ENCODE results near the gene MLLT10. TPM values are rescaled to one million over a fixed set of nuclear protein-coding genes. Genes with fewer than 3 reads are reported as not detected.

Gene MLLT10
- total and polyA plus RNA-seq, 2 experiments from 2014 or later: 16.8 to 34.9 TPM

DNA sequence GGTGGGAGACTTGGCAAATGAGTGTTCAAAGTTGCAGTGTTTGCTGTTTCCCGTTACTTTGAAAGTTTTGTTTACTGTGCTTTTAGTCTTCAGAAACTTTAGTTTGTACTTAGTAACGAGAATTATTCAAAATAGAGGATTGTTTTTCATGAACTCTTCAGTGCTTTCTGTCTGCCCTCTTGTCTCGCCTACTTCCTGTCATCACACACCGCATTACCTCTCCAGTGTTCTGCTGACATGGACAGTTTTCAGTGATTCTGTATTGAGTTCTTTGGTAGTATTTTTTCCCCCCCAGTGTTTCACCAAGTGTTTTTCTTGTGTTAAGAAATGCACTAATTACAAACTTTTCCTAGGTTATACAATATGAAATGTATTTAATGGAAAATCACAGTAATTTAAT, 207.0 kb downstream of the MLLT10 start:
- Histone ChIP-seq H3K4me3 (no peak overlapping the region), H3K36me3 (replicated peaks; ENCODE audit: insufficient read depth, low read depth) (no peaks in the 10 kb centered on the region), H3K9me2 (replicated peaks; ENCODE audit: insufficient read depth) (no peaks in the 10 kb centered on the region), H2AFZ (no peak overlapping the region), H3K4me1 (ENCODE audit: insufficient read depth) (no peaks in the 10 kb centered on the region), H4K20me1 (ENCODE audit: insufficient read depth, poor library complexity, severe bottlenecking) (no peaks in the 10 kb centered on the region), H3K27ac (no peak overlapping the region), H3K9me3 (ENCODE audit: low read depth) (no peaks in the 10 kb centered on the region), H3K27me3 (no peaks in the 10 kb centered on the region), H3K79me2 (no peaks in the 10 kb centered on the region), H3K4me2 (no peak overlapping the region)
- TF ChIP-seq, protein P1, sequence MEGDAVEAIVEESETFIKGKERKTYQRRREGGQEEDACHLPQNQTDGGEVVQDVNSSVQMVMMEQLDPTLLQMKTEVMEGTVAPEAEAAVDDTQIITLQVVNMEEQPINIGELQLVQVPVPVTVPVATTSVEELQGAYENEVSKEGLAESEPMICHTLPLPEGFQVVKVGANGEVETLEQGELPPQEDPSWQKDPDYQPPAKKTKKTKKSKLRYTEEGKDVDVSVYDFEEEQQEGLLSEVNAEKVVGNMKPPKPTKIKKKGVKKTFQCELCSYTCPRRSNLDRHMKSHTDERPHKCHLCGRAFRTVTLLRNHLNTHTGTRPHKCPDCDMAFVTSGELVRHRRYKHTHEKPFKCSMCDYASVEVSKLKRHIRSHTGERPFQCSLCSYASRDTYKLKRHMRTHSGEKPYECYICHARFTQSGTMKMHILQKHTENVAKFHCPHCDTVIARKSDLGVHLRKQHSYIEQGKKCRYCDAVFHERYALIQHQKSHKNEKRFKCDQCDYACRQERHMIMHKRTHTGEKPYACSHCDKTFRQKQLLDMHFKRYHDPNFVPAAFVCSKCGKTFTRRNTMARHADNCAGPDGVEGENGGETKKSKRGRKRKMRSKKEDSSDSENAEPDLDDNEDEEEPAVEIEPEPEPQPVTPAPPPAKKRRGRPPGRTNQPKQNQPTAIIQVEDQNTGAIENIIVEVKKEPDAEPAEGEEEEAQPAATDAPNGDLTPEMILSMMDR (IDR thresholded peaks at IDR 0.05; ENCODE audit: poor library complexity): no peak
- TF ChIP-seq EZH2 (IDR thresholded peaks at IDR 0.05; ENCODE audit: borderline replicate concordance): no peak
- no peak for TF ChIP-seq EZH2phosphoT487 (IDR thresholded peaks at IDR 0.05; ENCODE audit: low read depth, severe bottlenecking, unreplicated experiment)
- no peak for DNase-seq (ENCODE audit: low spot score)
- 82% methylated on average over 4 of the region's 4 CpGs for WGBS (ENCODE audit: low lambda C conversion rate, missing lambda C conversion rate)

DNA sequence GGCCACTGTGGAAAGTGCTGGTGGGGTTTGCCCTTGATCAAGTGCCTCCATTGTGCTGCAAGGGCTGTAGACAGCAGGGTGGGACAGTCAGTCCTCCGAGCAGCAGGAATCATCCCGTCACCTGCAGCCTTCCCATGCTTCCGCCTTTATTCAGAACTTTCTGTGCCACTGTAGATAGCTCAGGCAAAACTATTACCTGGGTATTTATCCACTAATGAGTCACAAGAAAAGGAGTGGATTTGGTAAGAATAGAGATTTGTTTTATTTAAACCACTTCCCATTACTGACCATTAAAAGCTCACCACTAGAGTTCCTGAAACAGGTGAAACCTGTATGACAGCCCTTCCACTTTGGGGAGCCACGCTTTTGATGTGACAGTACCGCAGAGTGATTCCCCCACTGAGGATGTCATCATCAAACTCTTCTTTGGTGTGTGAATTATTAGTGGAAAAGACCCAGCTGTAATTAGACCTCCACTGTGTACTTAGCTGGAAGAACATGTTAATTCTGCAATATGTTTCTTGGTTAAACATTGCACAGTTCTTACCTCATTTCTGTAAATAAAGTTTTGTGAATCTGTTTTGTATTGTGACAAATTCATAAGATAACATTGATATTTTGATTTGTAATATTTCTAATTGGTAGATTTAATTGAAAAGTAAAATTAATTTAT, 208.8 kb downstream of the MLLT10 start:
- no peaks in the 10 kb centered on the region for H3K36me3 ChIP-seq (replicated peaks; ENCODE audit: insufficient read depth, low read depth)
- 92% methylated on average over 5 of the region's 5 CpGs for WGBS (ENCODE audit: low lambda C conversion rate, missing lambda C conversion rate)
- no peak for DNase-seq (ENCODE audit: low spot score)
- no peaks in the 10 kb centered on the region for H3K9me2 ChIP-seq (replicated peaks; ENCODE audit: insufficient read depth)
- TF ChIP-seq, protein P1 (IDR thresholded peaks at IDR 0.05; ENCODE audit: poor library complexity): no peak
- TF ChIP-seq EZH2 (IDR thresholded peaks at IDR 0.05; ENCODE audit: borderline replicate concordance) (no peak), EZH2phosphoT487 (IDR thresholded peaks at IDR 0.05; ENCODE audit: low read depth, severe bottlenecking, unreplicated experiment) (no peak)
- H3K27ac ChIP-seq: no peak overlapping the region
- H3K4me3 ChIP-seq: no peak overlapping the region
- H2AFZ ChIP-seq: no peak overlapping the region
- no peaks in the 10 kb centered on the region for H3K4me1 ChIP-seq (ENCODE audit: insufficient read depth)
- H3K27me3 ChIP-seq: no peaks in the 10 kb centered on the region
- no peaks in the 10 kb centered on the region for H4K20me1 ChIP-seq (ENCODE audit: insufficient read depth, poor library complexity, severe bottlenecking)
- no peaks in the 10 kb centered on the region for H3K79me2 ChIP-seq
- no peaks in the 10 kb centered on the region for H3K9me3 ChIP-seq (ENCODE audit: low read depth)
- no peak overlapping the region for H3K4me2 ChIP-seq

DNA sequence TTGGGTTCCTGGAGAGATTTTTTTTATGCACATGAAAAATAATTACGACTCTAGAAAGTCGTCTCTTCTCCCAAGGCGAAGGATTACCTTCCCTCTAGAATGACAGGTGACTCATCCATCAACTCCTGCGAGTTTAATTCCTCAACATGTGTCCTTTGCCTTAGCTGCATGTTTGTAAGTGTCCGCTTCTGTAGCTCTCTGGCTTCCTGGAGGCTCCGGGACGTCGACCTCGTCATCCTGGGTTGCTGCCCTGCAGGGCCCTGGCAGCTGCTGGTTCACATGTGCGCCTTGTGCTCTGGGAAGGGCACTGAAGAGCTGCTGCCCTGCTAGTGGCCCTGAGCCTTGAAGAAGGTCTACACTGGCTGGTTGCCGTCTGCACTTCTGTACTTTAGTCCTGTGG, 210.2 kb downstream of the MLLT10 start:
- Histone ChIP-seq H3K9me2 (replicated peaks; ENCODE audit: insufficient read depth) (no peaks in the 10 kb centered on the region), H4K20me1 (ENCODE audit: insufficient read depth, poor library complexity, severe bottlenecking) (no peaks in the 10 kb centered on the region), H3K4me2 (no peak overlapping the region), H3K79me2 (no peaks in the 10 kb centered on the region), H3K4me1 (ENCODE audit: insufficient read depth) (no peaks in the 10 kb centered on the region), H3K27ac (no peak overlapping the region), H3K27me3 (no peaks in the 10 kb centered on the region), H2AFZ (no peak overlapping the region), H3K9me3 (ENCODE audit: low read depth) (no peaks in the 10 kb centered on the region), H3K4me3 (no peak overlapping the region), H3K36me3 (replicated peaks; ENCODE audit: insufficient read depth, low read depth) (no peaks in the 10 kb centered on the region)
- DNase-seq (ENCODE audit: low spot score): no peak
- 82% methylated on average over 11 of the region's 11 CpGs for WGBS (ENCODE audit: low lambda C conversion rate, missing lambda C conversion rate)
- no peak for TF ChIP-seq EZH2phosphoT487 (IDR thresholded peaks at IDR 0.05; ENCODE audit: low read depth, severe bottlenecking, unreplicated experiment)

DNA sequence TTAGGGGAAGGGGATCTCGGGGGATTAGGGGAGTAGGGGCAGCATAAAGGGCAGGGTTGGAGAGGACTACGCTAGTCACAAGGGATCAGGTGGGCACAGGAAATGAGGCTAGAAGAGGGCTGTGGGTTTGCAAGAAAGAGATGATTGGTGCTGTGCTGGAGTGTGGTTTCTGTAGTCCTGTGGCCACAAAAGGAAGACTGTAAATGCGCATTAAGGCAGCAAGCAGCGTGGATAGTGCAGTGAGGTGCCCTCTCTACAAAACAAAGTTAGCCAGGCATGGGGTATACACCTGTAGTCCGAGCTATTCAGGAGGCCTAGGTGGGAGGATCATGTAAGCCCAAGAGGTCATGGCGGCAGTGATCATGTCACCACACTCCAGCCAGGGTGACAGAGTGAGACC, 212.1 kb downstream of the MLLT10 start:
- Histone ChIP-seq H4K20me1 (ENCODE audit: insufficient read depth, poor library complexity, severe bottlenecking) (no peaks in the 10 kb centered on the region), H3K4me2 (no peak overlapping the region), H3K27ac (no peak overlapping the region), H3K36me3 (replicated peaks; ENCODE audit: insufficient read depth, low read depth) (no peaks in the 10 kb centered on the region), H3K4me3 (no peak overlapping the region), H3K4me1 (ENCODE audit: insufficient read depth) (peaks cover 12% of the 10 kb centered on the region), H3K9me2 (replicated peaks; ENCODE audit: insufficient read depth) (no peaks in the 10 kb centered on the region), H2AFZ (no peak overlapping the region), H3K79me2 (no peaks in the 10 kb centered on the region), H3K9me3 (ENCODE audit: low read depth) (no peaks in the 10 kb centered on the region), H3K27me3 (no peaks in the 10 kb centered on the region)
- 96% methylated on average over 6 of the region's 6 CpGs for WGBS (ENCODE audit: low lambda C conversion rate, missing lambda C conversion rate)
- TF ChIP-seq, protein P1 (IDR thresholded peaks at IDR 0.05; ENCODE audit: poor library complexity): no peak
- TF ChIP-seq EZH2phosphoT487 (IDR thresholded peaks at IDR 0.05; ENCODE audit: low read depth, severe bottlenecking, unreplicated experiment) (no peak), EZH2 (IDR thresholded peaks at IDR 0.05; ENCODE audit: borderline replicate concordance) (no peak)
- DNase-seq (ENCODE audit: low spot score): no peak

Data from hepatocyte (in vitro differentiated cells).